ENCODE data around the gene AP2A1.

AP2A1 gene

DNA sequence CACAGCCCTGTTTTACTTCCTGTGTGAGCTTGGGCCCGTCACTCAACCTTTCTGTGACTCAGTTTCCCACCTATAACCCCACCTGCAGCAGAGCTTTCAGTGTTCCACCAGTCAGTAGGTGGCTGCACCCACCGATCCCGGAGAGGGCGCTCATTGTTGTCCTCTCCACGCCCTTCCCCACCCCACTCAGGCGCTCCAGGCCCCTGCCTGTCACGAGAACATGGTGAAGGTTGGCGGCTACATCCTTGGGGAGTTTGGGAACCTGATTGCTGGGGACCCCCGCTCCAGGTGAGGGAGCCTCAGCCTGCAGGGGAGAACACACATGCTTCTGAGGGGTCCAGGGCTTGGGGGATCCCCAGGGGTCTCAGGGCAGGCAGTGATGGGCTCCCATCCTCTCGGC, 34.0 kb downstream of the AP2A1 start (continued):
- TF ChIP-seq, protein P1, sequence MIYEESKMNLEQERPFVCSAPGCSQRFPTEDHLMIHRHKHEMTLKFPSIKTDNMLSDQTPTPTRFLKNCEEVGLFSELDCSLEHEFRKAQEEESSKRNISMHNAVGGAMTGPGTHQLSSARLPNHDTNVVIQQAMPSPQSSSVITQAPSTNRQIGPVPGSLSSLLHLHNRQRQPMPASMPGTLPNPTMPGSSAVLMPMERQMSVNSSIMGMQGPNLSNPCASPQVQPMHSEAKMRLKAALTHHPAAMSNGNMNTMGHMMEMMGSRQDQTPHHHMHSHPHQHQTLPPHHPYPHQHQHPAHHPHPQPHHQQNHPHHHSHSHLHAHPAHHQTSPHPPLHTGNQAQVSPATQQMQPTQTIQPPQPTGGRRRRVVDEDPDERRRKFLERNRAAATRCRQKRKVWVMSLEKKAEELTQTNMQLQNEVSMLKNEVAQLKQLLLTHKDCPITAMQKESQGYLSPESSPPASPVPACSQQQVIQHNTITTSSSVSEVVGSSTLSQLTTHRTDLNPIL (CRISPR knock-in tag; IDR thresholded peaks at IDR 0.05; ENCODE audit: low read depth) = no peak
- no peak for TF ChIP-seq ZNF70 (CRISPR knock-in tag; IDR thresholded peaks at IDR 0.05)

DNA sequence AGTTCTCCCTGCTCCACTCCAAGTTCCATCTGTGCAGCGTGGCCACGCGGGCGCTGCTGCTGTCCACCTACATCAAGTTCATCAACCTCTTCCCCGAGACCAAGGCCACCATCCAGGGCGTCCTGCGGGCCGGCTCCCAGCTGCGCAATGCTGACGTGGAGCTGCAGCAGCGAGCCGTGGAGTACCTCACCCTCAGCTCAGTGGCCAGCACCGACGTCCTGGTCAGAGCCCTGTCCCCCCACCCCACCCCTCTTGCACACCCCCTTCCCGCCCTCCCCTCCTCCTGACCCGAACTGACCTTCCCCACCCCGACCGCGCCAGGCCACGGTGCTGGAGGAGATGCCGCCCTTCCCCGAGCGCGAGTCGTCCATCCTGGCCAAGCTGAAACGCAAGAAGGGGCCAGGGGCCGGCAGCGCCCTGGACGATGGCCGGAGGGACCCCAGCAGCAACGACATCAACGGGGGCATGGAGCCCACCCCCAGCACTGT, 34.6 kb downstream of the AP2A1 start:
- ATAC-seq = no peak
- TF ChIP-seq RARB (CRISPR knock-in tag; IDR thresholded peaks at IDR 0.05) (no peak), TOX (CRISPR knock-in tag; IDR thresholded peaks at IDR 0.05; ENCODE audit: borderline replicate concordance) (no peak), SNAI2 (CRISPR knock-in tag; IDR thresholded peaks at IDR 0.05) (no peak), ESRRG (CRISPR knock-in tag; IDR thresholded peaks at IDR 0.05) (no peak), ZC3H10 (CRISPR knock-in tag; IDR thresholded peaks at IDR 0.05) (no peak)

DNA sequence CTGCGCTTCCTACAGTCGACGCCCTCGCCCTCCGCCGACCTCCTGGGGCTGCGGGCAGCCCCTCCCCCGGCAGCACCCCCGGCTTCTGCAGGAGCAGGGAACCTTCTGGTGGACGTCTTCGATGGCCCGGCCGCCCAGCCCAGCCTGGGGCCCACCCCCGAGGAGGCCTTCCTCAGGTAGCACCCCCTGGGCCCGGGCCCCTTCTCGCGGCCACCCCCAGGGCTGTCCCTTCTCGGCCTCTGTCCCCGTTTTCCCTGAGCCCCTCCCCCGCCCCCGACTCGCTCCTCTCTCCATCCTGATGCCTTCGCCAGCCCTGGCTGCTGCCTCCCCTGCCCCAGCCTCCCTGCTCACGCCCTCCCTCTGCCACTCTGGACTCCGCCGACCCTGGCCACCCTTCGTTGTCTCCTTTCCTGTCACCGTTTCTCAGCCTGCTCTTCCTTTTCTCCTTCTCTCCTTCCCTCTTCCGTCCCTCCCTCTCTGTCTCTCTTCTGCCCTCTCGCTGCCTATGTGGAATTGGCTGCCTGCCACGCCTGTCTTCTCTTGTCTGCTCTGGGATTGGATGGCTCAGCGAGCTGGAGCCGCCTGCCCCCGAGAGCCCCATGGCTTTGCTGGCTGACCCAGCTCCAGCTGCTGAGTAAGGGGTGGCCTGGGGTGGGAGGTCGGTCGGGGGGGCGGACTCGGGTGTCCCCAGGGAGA, 35.3 kb downstream of the AP2A1 start:
- ATAC-seq = peak; percentile 97

DNA sequence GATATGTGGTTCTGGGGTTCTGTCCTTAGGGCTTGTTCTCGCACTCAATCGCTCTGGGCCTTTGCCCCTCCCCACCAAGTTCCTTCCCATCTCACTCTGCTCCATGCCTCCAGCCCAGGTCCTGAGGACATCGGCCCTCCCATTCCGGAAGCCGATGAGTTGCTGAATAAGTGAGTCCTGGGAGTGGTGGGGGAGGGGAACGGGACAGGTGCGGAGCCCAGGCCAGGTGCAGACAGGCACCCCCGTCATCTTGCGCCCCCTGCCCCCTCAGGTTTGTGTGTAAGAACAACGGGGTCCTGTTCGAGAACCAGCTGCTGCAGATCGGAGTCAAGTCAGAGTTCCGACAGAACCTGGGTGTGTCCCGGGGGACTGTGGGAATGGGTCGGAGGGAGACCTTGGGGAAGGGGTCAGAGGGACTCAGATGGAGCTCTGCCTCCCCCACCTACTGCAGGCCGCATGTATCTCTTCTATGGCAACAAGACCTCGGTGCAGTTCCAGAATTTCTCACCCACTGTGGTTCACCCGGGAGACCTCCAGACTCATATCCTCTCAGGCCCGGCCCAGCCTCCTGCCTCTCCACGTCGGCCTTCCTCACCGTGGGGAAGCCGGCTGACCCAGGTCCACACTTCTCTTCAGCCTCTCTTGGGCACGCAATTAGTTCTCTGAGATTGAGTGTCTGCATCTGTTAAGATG, 36.2 kb downstream of the AP2A1 start:
- TF ChIP-seq ZNF70 (CRISPR knock-in tag; IDR thresholded peaks at IDR 0.05) = no peak
- no peak for TF ChIP-seq TCF4 (CRISPR knock-in tag; IDR thresholded peaks at IDR 0.05; ENCODE audit: borderline replicate concordance)
- TF ChIP-seq, protein P2, sequence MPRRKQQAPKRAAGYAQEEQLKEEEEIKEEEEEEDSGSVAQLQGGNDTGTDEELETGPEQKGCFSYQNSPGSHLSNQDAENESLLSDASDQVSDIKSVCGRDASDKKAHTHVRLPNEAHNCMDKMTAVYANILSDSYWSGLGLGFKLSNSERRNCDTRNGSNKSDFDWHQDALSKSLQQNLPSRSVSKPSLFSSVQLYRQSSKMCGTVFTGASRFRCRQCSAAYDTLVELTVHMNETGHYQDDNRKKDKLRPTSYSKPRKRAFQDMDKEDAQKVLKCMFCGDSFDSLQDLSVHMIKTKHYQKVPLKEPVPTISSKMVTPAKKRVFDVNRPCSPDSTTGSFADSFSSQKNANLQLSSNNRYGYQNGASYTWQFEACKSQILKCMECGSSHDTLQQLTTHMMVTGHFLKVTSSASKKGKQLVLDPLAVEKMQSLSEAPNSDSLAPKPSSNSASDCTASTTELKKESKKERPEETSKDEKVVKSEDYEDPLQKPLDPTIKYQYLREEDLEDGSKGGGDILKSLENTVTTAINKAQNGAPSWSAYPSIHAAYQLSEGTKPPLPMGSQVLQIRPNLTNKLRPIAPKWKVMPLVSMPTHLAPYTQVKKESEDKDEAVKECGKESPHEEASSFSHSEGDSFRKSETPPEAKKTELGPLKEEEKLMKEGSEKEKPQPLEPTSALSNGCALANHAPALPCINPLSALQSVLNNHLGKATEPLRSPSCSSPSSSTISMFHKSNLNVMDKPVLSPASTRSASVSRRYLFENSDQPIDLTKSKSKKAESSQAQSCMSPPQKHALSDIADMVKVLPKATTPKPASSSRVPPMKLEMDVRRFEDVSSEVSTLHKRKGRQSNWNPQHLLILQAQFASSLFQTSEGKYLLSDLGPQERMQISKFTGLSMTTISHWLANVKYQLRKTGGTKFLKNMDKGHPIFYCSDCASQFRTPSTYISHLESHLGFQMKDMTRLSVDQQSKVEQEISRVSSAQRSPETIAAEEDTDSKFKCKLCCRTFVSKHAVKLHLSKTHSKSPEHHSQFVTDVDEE (CRISPR knock-in tag; IDR thresholded peaks at IDR 0.05) = no peak
- TF ChIP-seq ESRRG (CRISPR knock-in tag; IDR thresholded peaks at IDR 0.05) = no peak
- no peak for TF ChIP-seq CSDC2 (CRISPR knock-in tag; IDR thresholded peaks at IDR 0.05)
- no peak for TF ChIP-seq ZC3H10 (CRISPR knock-in tag; IDR thresholded peaks at IDR 0.05)
- TF ChIP-seq, protein P3, sequence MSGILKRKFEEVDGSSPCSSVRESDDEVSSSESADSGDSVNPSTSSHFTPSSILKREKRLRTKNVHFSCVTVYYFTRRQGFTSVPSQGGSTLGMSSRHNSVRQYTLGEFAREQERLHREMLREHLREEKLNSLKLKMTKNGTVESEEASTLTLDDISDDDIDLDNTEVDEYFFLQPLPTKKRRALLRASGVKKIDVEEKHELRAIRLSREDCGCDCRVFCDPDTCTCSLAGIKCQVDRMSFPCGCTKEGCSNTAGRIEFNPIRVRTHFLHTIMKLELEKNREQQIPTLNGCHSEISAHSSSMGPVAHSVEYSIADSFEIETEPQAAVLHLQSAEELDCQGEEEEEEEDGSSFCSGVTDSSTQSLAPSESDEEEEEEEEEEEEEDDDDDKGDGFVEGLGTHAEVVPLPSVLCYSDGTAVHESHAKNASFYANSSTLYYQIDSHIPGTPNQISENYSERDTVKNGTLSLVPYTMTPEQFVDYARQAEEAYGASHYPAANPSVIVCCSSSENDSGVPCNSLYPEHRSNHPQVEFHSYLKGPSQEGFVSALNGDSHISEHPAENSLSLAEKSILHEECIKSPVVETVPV (CRISPR knock-in tag; IDR thresholded peaks at IDR 0.05) = no peak
- no peak for TF ChIP-seq TOX (CRISPR knock-in tag; IDR thresholded peaks at IDR 0.05; ENCODE audit: borderline replicate concordance)
- TF ChIP-seq, protein P4, sequence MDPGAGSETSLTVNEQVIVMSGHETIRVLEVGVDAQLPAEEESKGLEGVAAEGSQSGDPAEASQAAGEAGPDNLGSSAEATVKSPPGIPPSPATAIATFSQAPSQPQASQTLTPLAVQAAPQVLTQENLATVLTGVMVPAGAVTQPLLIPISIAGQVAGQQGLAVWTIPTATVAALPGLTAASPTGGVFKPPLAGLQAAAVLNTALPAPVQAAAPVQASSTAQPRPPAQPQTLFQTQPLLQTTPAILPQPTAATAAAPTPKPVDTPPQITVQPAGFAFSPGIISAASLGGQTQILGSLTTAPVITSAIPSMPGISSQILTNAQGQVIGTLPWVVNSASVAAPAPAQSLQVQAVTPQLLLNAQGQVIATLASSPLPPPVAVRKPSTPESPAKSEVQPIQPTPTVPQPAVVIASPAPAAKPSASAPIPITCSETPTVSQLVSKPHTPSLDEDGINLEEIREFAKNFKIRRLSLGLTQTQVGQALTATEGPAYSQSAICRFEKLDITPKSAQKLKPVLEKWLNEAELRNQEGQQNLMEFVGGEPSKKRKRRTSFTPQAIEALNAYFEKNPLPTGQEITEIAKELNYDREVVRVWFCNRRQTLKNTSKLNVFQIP (CRISPR knock-in tag; IDR thresholded peaks at IDR 0.05; ENCODE audit: borderline replicate concordance, low read depth) = no peak
- TF ChIP-seq PPARA (CRISPR knock-in tag; IDR thresholded peaks at IDR 0.05; ENCODE audit: borderline replicate concordance) = no peak
- TF ChIP-seq ZFP3 (CRISPR knock-in tag; IDR thresholded peaks at IDR 0.05) = no peak
- no peak for TF ChIP-seq ZFP30 (CRISPR knock-in tag; IDR thresholded peaks at IDR 0.05)
- TF ChIP-seq, protein P5, sequence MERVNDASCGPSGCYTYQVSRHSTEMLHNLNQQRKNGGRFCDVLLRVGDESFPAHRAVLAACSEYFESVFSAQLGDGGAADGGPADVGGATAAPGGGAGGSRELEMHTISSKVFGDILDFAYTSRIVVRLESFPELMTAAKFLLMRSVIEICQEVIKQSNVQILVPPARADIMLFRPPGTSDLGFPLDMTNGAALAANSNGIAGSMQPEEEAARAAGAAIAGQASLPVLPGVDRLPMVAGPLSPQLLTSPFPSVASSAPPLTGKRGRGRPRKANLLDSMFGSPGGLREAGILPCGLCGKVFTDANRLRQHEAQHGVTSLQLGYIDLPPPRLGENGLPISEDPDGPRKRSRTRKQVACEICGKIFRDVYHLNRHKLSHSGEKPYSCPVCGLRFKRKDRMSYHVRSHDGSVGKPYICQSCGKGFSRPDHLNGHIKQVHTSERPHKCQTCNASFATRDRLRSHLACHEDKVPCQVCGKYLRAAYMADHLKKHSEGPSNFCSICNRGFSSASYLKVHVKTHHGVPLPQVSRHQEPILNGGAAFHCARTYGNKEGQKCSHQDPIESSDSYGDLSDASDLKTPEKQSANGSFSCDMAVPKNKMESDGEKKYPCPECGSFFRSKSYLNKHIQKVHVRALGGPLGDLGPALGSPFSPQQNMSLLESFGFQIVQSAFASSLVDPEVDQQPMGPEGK (CRISPR knock-in tag; IDR thresholded peaks at IDR 0.05; ENCODE audit: borderline replicate concordance) = no peak
- ATAC-seq = no peak

More for the DNA sequence above, 35.3 kb downstream of the AP2A1 start:
- TF ChIP-seq, protein P3 (CRISPR knock-in tag; IDR thresholded peaks at IDR 0.05) = no peak
- TF ChIP-seq, protein P5 (CRISPR knock-in tag; IDR thresholded peaks at IDR 0.05; ENCODE audit: borderline replicate concordance) = no peak

Data from SK-N-SH treated with all-trans-retinoic acid at 6 μM for 48 hours (cell line).